HAP-1 (cell line): ENCODE results near the gene CDPF1.
A peak's percentile ranks its signal among the peaks of the same experiment; 100 is the strongest.
"Not testable (repeated sequence)": the region's sequence is repeated elsewhere in the genome, so short reads cannot be mapped to it uniquely, and the experiment has no call there.

Experiments used
- DNase-seq, 2 experiments: peaks; one replicate each; pipeline ENCODE4 v3.0.0-alpha.2; 2016 to 2020; ENCODE audit warnings: low spot score in 2 of 2
- H3K27me3 ChIP-seq: fragments of 250-450 bp; sonication (Bioruptor Pico); 2 replicates; pipeline ENCODE4 v1.5.1; 2020; ENCODE audit warnings: low read depth, mild to moderate bottlenecking, moderate library complexity
- H3K36me3 ChIP-seq: fragments of 250-450 bp; sonication (Bioruptor Pico); replicated peaks from 2 replicates; pipeline ENCODE4 v1.5.1; 2020; ENCODE audit warnings: mild to moderate bottlenecking
- H3K4me1 ChIP-seq: fragments of 250-450 bp; sonication (Bioruptor Pico); 2 replicates; pipeline ENCODE4 v1.5.1; 2020; ENCODE audit warnings: mild to moderate bottlenecking
- H3K4me3 ChIP-seq: fragments of 250-450 bp; sonication (Bioruptor Pico); 2 replicates; pipeline ENCODE4 v1.5.1; 2020; ENCODE audit warnings: mild to moderate bottlenecking, moderate library complexity
- H3K9me3 ChIP-seq: fragments of 250-450 bp; sonication (Bioruptor Pico); 2 replicates; pipeline ENCODE4 v1.5.1; 2020; ENCODE audit warnings: mild to moderate bottlenecking, moderate library complexity
- in situ Hi-C: fragments of 300-500 bp; cut with MboI; formaldehyde crosslinking; loops from 3 replicates; pipeline ENCODE4 v1.14.3; 2020; ENCODE audit warnings: low sequenced_read_pairs, inconsistent platforms, mixed read lengths

The CDPF1 gene

GRCh38 chr22:46274381-46274780, 24.3 kb upstream of the CDPF1 start:
- H3K27me3 ChIP-seq, result no peaks in the 10 kb centered on the region
- in situ Hi-C loops, result no loop called here
- H3K9me3 ChIP-seq, result no peaks in the 10 kb centered on the region
- no peak for DNase-seq
- peaks cover 63% of the 10 kb centered on the region for H3K36me3 ChIP-seq
- H3K4me1 ChIP-seq, result no peaks in the 10 kb centered on the region
- no peak overlapping the region for H3K4me3 ChIP-seq

GRCh38 chr22:46273432-46274148, 23.5 kb upstream of the CDPF1 start:
- Histone ChIP-seq H3K4me3 (no peak overlapping the region), H3K4me1 (no peaks in the 10 kb centered on the region), H3K36me3 (peaks cover 56% of the 10 kb centered on the region), H3K9me3 (no peaks in the 10 kb centered on the region), H3K27me3 (no peaks in the 10 kb centered on the region)
- no peak for DNase-seq
- in situ Hi-C loops, result no loop called here

- no peaks in the 10 kb centered on the region for H3K27me3 ChIP-seq
- DNase-seq, result no peak
- H3K4me1 ChIP-seq, result no peaks in the 10 kb centered on the region
- H3K36me3 ChIP-seq, result peaks cover 49% of the 10 kb centered on the region
- H3K9me3 ChIP-seq, result no peaks in the 10 kb centered on the region
- in situ Hi-C loops, result no loop called here
- H3K4me3 ChIP-seq, result no peak overlapping the region
These were observed 22.8 kb upstream of the CDPF1 start for GRCh38 chr22:46272762-46273431.

GRCh38 chr22:46272196-46272595, 22.1 kb upstream of the CDPF1 start:
- in situ Hi-C loops, result no loop called here
- H3K4me1 ChIP-seq, result peaks cover 2% of the 10 kb centered on the region; the same call in 1 of the 2 replicates
- DNase-seq, result no peak
- no peaks in the 10 kb centered on the region for H3K27me3 ChIP-seq
- no peaks in the 10 kb centered on the region for H3K9me3 ChIP-seq
- peaks cover 46% of the 10 kb centered on the region for H3K36me3 ChIP-seq
- no peak overlapping the region for H3K4me3 ChIP-seq

GRCh38 chr22:46269564-46269963, 19.5 kb upstream of the CDPF1 start:
- Histone ChIP-seq H3K9me3 (peaks cover 9% of the 10 kb centered on the region), H3K4me1 (peaks cover 4% of the 10 kb centered on the region; the same call in 1 of the 2 replicates), H3K4me3 (no peak overlapping the region), H3K36me3 (peaks cover 25% of the 10 kb centered on the region), H3K27me3 (no peaks in the 10 kb centered on the region)
- in situ Hi-C loops, result no loop called here
- DNase-seq, result no peak

- Histone ChIP-seq H3K4me3 (peak within 1 kb of the TSS; percentile 86), H3K4me1 (peaks cover 4% of the 10 kb centered on the region; the same call in 1 of the 2 replicates), H3K36me3 (peaks cover 12% of the 10 kb centered on the region), H3K27me3 (no peaks in the 10 kb centered on the region), H3K9me3 (peaks cover 16% of the 10 kb centered on the region)
- in situ Hi-C loops, result no loop called here
- peak; percentile 87 to 95 for DNase-seq
These were observed 17.6 kb upstream of the CDPF1 start, which contains the start of gene TTC38 for GRCh38 chr22:46267431-46268279. TTC38 (plus strand) TSS chr22:46268008; CDS start chr22:46268040, 32 bp downstream.

GRCh38 chr22:46265627-46266026, 15.5 kb upstream of the CDPF1 start:
- H3K36me3 ChIP-seq, H3K4me1 ChIP-seq, in situ Hi-C loops, DNase-seq, H3K27me3 ChIP-seq, H3K4me3 ChIP-seq: not testable (repeated sequence)
- H3K9me3 ChIP-seq, result peaks cover 22% of the 10 kb centered on the region

- H3K4me1 ChIP-seq, H3K36me3 ChIP-seq, DNase-seq, in situ Hi-C loops, H3K4me3 ChIP-seq, H3K27me3 ChIP-seq: not testable (repeated sequence)
- peaks cover 22% of the 10 kb centered on the region for H3K9me3 ChIP-seq
These were observed 14.4 kb upstream of the CDPF1 start for GRCh38 chr22:46264520-46264919.

- Histone ChIP-seq H3K27me3 (no peaks in the 10 kb centered on the region), H3K4me1 (peaks cover 4% of the 10 kb centered on the region; the same call in 1 of the 2 replicates), H3K9me3 (peaks cover 22% of the 10 kb centered on the region), H3K4me3 (no peak within 1 kb of the TSS), H3K36me3 (no peaks in the 10 kb centered on the region)
- DNase-seq, result no peak
- in situ Hi-C loops, result no loop called here
These were observed 13.1 kb upstream of the CDPF1 start, which contains the start of gene PKDREJ for GRCh38 chr22:46263216-46263590. PKDREJ (minus strand) TSS chr22:46263343; CDS start chr22:46263322, 21 bp downstream.

GRCh38 chr22:46262449-46263215, 12.5 kb upstream of the CDPF1 start:
- no peaks in the 10 kb centered on the region for H3K36me3 ChIP-seq
- H3K4me1 ChIP-seq, result peaks cover 4% of the 10 kb centered on the region; the same call in 1 of the 2 replicates
- in situ Hi-C loops, result no loop called here
- H3K27me3 ChIP-seq, result no peaks in the 10 kb centered on the region
- no peak for DNase-seq
- H3K4me3 ChIP-seq, result no peak overlapping the region
- H3K9me3 ChIP-seq, result peaks cover 23% of the 10 kb centered on the region

GRCh38 chr22:46260038-46260437, 9.9 kb upstream of the CDPF1 start:
- Histone ChIP-seq H3K36me3 (no peaks in the 10 kb centered on the region), H3K4me3 (no peak overlapping the region), H3K9me3 (peaks cover 20% of the 10 kb centered on the region), H3K4me1 (no peaks in the 10 kb centered on the region), H3K27me3 (no peaks in the 10 kb centered on the region)
- in situ Hi-C loops, result no loop called here
- DNase-seq, result no peak

- no peak overlapping the region for H3K4me3 ChIP-seq
- no peak for DNase-seq
- no peaks in the 10 kb centered on the region for H3K27me3 ChIP-seq
- H3K9me3 ChIP-seq, result peaks cover 14% of the 10 kb centered on the region; the same call in 1 of the 2 replicates
- no peaks in the 10 kb centered on the region for H3K36me3 ChIP-seq
- H3K4me1 ChIP-seq, result no peaks in the 10 kb centered on the region
- in situ Hi-C loops, result no loop called here
These were observed 9.3 kb upstream of the CDPF1 start for GRCh38 chr22:46259374-46259773.

GRCh38 chr22:46256358-46256958, 6.4 kb upstream of the CDPF1 start:
- Histone ChIP-seq H3K27me3 (no peaks in the 10 kb centered on the region), H3K36me3 (no peaks in the 10 kb centered on the region), H3K9me3 (peaks cover 6% of the 10 kb centered on the region; the same call in 1 of the 2 replicates), H3K4me3 (no peak overlapping the region), H3K4me1 (no peaks in the 10 kb centered on the region)
- no peak for DNase-seq
- in situ Hi-C loops, result no loop called here
